KMS-11 (cell line): ENCODE data around the gene ACOT11.

Experiments
- H2AFZ ChIP-seq: fragments of 200-600 bp; sonication (generic); 2 replicates; pipeline ENCODE4 v1.6.1; 2016; ENCODE audit warnings: antibody characterized with exemption, mixed run types, low read depth
- H3K27ac ChIP-seq: fragments of 200-600 bp; sonication (generic); 2 replicates; pipeline ENCODE4 v1.6.1; 2016; ENCODE audit warnings: mild to moderate bottlenecking, mixed run types
- H3K27me3 ChIP-seq: fragments of 200-600 bp; sonication (generic); 2 replicates; pipeline ENCODE4 v1.6.1; 2017; ENCODE audit warnings: mild to moderate bottlenecking, low read depth, mixed run types, moderate library complexity; ENCODE audit not compliant: insufficient read depth
- H3K36me3 ChIP-seq: fragments of 200-600 bp; sonication (generic); 2 replicates; pipeline ENCODE4 v1.6.1; 2017; ENCODE audit warnings: mild to moderate bottlenecking, mixed run types; ENCODE audit not compliant: insufficient read depth
- H3K4me1 ChIP-seq: fragments of 200-600 bp; sonication (generic); 2 replicates; pipeline ENCODE4 v1.6.1; 2016; ENCODE audit warnings: mild to moderate bottlenecking, low read depth, mixed run types; ENCODE audit not compliant: poor library complexity, severe bottlenecking
- H3K4me2 ChIP-seq: fragments of 200-600 bp; sonication (generic); 2 replicates; pipeline ENCODE4 v1.7.0; 2016; ENCODE audit warnings: mild to moderate bottlenecking, mixed run types
- H3K4me3 ChIP-seq: fragments of 200-600 bp; sonication (generic); IDR thresholded peaks from 2 replicates; pipeline ENCODE4 v1.6.1; 2017; ENCODE audit warnings: low read depth, low read length, mixed read lengths; ENCODE audit not compliant: insufficient read depth
- H3K79me2 ChIP-seq: fragments of 200-600 bp; sonication (generic); 2 replicates; pipeline ENCODE4 v1.6.1; 2016; ENCODE audit warnings: low read depth, mixed run types; ENCODE audit not compliant: insufficient read depth
- H3K9ac ChIP-seq: fragments of 200-600 bp; sonication (generic); 2 replicates; pipeline ENCODE4 v1.6.1; 2016; ENCODE audit warnings: mild to moderate bottlenecking, mixed run types
- H4K20me1 ChIP-seq: fragments of 200-600 bp; sonication (generic); 2 replicates; pipeline ENCODE4 v1.6.1; 2016; ENCODE audit warnings: mild to moderate bottlenecking, mixed run types; ENCODE audit not compliant: insufficient read depth
- TF ChIP-seq, protein P1 (sequence below): fragments of 200-600 bp; sonication (generic); conservative IDR thresholded peaks from 2 replicates; pipeline ENCODE4 v1.6.1; 2017; ENCODE audit warnings: low read depth, mild to moderate bottlenecking, antibody characterized with exemption, low read length, moderate library complexity, mixed read lengths

The ACOT11 gene

DNA sequence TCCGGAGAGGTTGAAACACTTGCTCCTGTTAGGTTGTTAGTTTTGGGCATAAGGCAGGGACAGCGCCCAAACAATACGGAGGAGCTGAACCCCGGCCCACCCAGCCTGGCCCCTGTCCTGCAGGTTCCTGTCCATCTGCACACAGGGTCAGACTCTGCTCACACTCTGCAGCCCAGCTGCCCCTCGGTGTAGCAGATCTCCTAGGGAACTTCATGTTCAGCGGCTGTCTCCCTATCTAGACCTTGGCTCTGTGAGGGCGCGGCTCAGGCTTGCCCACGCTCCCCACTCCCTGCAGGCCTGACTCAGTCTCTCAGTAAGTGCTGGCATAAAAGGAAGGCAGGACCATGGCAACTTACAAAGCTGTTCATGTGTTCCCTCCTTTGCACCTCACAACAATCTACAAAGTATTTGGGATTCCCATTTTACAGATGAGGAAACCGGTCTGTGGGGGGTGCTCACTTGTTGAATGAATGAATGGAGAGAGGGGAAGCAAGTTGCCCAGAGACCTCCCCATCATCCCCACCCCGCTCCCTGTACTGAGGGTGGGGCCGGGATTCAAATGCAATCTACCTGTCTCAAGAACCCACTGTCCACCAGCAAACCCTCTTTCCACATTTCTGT, 26.2 kb downstream of the ACOT11 start:
- Histone ChIP-seq H3K4me1 (no peaks in the 10 kb centered on the region), H3K9ac (no peak overlapping the region), H4K20me1 (no peaks in the 10 kb centered on the region), H2AFZ (no peak overlapping the region), H3K36me3 (no peaks in the 10 kb centered on the region), H3K27ac (no peak overlapping the region), H3K4me3 (no peak overlapping the region), H3K27me3 (no peaks in the 10 kb centered on the region), H3K79me2 (no peaks in the 10 kb centered on the region), H3K4me2 (no peak overlapping the region)
- TF ChIP-seq, protein P1, sequence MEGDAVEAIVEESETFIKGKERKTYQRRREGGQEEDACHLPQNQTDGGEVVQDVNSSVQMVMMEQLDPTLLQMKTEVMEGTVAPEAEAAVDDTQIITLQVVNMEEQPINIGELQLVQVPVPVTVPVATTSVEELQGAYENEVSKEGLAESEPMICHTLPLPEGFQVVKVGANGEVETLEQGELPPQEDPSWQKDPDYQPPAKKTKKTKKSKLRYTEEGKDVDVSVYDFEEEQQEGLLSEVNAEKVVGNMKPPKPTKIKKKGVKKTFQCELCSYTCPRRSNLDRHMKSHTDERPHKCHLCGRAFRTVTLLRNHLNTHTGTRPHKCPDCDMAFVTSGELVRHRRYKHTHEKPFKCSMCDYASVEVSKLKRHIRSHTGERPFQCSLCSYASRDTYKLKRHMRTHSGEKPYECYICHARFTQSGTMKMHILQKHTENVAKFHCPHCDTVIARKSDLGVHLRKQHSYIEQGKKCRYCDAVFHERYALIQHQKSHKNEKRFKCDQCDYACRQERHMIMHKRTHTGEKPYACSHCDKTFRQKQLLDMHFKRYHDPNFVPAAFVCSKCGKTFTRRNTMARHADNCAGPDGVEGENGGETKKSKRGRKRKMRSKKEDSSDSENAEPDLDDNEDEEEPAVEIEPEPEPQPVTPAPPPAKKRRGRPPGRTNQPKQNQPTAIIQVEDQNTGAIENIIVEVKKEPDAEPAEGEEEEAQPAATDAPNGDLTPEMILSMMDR: no peak

- Histone ChIP-seq H3K27ac (no peak overlapping the region), H4K20me1 (no peaks in the 10 kb centered on the region), H3K9ac (no peak overlapping the region), H3K27me3 (no peaks in the 10 kb centered on the region), H2AFZ (no peak overlapping the region), H3K4me1 (no peaks in the 10 kb centered on the region), H3K36me3 (no peaks in the 10 kb centered on the region), H3K4me3 (no peak overlapping the region), H3K4me2 (no peak overlapping the region), H3K79me2 (no peaks in the 10 kb centered on the region)
- TF ChIP-seq, protein P1: no peak
Measured at GRCh38 chr1:54575161-54575560, 27.1 kb downstream of the ACOT11 start.

DNA sequence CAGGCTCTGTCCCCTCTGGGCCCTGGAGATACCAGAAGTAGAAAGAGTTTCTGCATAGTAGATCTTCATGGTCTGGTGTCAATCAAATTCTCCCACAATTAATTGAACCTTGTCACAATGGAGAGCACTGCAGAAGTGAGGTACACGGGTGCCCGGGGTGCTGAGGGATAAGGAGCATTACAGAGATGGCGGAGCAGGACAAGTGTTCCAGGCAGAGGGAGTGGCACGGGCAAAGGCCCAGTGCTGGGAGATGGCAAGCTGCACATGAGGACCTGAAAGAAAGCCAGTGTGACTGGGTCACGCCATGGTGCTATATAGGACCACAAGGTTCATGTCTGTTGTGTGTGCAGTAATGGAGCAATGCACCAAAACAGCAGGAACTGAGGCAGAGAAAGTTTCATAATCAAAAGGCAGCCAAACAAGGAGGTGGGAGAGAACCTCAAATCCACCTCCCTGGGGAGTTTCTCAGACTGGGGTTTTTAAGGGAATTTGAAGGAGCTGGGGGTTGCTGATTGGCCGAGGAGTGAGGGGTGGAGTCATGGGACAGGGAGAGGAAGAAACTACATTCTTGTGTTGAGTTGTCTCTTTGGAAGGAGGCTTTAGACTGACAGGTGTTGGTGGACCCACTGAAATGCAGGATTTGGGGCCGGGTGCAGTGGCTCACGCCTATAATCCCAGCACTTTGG, 27.7 kb downstream of the ACOT11 start:
- H3K27me3 ChIP-seq: no peaks in the 10 kb centered on the region
- TF ChIP-seq, protein P1: no peak
- no peak overlapping the region for H3K4me3 ChIP-seq
- no peaks in the 10 kb centered on the region for H3K36me3 ChIP-seq
- no peak overlapping the region for H3K27ac ChIP-seq
- no peak overlapping the region for H3K4me2 ChIP-seq
- H3K79me2 ChIP-seq: no peaks in the 10 kb centered on the region
- no peak overlapping the region for H2AFZ ChIP-seq
- no peaks in the 10 kb centered on the region for H4K20me1 ChIP-seq
- no peak overlapping the region for H3K9ac ChIP-seq
- no peaks in the 10 kb centered on the region for H3K4me1 ChIP-seq

DNA sequence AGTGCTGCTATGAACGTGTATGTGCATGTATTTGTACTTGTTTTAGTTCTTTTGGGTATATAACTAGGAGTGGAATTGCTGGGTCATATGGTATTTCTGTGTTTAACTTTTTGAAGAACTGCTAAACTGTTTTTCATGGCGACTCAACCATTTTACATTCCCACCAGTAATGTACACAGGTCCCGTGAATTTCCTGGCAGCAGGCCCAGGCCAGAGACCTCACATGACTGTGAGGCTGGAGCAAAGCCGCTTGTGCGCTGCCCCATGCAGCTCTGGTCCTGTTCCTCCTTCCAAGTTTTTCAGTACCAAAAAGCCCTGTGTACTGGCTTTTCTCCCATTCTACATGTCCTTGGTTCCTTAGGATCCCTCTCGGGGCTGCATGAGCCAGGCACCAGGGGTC, 29.6 kb downstream of the ACOT11 start:
- Histone ChIP-seq H3K27me3 (no peaks in the 10 kb centered on the region), H3K27ac (no peak overlapping the region), H3K36me3 (no peaks in the 10 kb centered on the region), H3K4me2 (no peak overlapping the region), H3K9ac (no peak overlapping the region), H3K79me2 (no peaks in the 10 kb centered on the region), H2AFZ (no peak overlapping the region), H4K20me1 (no peaks in the 10 kb centered on the region), H3K4me1 (no peaks in the 10 kb centered on the region), H3K4me3 (no peak overlapping the region)
- TF ChIP-seq, protein P1: no peak
